Measurements from ENCODE around the gene PTGES2. TPM values are rescaled to one million over a fixed set of nuclear protein-coding genes. Genes with fewer than 3 reads are reported as not detected.

PTGES2 gene
- total RNA-seq, 3 donors from 2014 or later (not counting 1 experiment from before 2014, with no cell fraction given), result 43.4 to 57.0 (median 53.3) TPM

DNA sequence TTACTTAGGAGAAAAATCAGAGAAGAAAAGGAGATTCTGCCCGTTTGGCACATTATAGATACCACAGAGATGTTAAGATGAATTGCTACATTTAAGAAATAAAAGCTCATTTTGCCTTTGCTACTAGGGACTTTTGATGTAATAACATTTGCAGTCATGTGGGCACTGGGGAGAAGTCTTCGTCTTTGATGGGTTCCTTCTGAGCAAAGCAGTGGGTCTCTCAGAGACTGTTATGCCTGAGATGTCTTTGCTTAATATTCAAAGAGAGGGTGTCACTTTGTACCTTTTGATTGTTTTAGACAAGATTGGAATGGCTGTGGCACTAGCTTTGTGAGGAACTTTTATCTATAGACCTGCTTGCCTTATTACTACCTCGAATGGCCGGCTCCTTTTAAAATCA, 34.5 kb downstream of the PTGES2 start:
- ATAC-seq, result no peak
- H3K36me3 Mint-ChIP-seq, result no peaks in the 10 kb centered on the region
- intact Hi-C loops (cut with micrococcal nuclease), result no loop called here

DNA sequence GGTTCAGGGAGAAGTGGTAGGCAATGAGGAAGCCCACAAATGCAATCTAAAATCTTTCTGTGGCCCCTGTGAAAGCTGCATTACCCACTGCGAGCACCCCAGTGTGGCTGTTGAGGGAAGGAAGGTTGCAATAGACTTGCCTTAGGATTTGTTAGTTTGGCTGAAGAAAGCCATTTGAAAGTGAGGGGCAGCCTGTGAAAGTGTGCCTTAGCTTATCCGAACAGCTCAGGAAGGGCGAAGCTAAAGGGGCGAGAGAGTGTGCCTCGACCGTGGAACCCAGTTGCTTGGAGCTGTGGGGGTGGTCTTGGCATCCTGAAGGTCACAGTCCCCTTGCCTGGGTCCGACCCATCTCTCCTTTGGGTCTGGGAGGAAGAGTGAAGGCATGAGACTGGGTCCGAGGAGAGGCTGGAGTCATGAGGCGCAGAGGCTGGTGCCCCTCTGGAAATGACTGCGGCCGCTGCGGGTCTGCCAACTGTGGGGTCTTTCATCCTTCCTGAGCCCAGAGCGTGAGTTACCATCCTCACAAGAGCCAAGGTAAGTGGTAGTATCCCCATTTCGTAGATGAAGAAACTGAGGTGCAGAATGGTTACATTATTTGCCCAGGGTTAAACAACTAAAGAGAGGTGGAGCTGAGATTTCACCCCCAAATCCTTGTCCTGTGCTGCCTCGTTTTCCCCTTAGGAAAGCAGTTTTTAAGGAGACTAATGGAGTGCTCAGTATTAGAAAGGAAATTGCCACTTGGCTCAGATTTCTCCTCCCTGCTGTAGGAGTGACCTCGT, 35.1 kb downstream of the PTGES2 start:
- H3K4me1 ChIP-seq (ENCODE audit: control insufficient read depth, insufficient read depth, low read length), result peaks cover 28% of the 10 kb centered on the region

More for the DNA sequence above, 34.5 kb downstream of the PTGES2 start:
- Histone ChIP-seq H3K27ac (ENCODE audit: low read length) (no peak overlapping the region), H3K27me3 (ENCODE audit: control insufficient read depth, insufficient read depth, low read length) (no peaks in the 10 kb centered on the region), H3K36me3 (ENCODE audit: control insufficient read depth, insufficient read depth, low read length) (peaks cover 2% of the 10 kb centered on the region), H3K9me3 (ENCODE audit: control insufficient read depth, insufficient read depth, low read length) (no peaks in the 10 kb centered on the region), H3K4me1 (ENCODE audit: control insufficient read depth, insufficient read depth, low read length) (peaks cover 33% of the 10 kb centered on the region), H3K4me3 (ENCODE audit: low read length) (no peak overlapping the region)
- no peaks in the 10 kb centered on the region for H3K27me3 Mint-ChIP-seq (ENCODE audit: low read depth in 2 of 2)
- peaks cover 47 to 71% of the 10 kb centered on the region in 2 donors for H3K4me1 Mint-ChIP-seq
- no peak overlapping the region for H3K4me3 Mint-ChIP-seq
- DNase-seq, result peak in 1 of 2 donors; percentile 73
- H3K27ac Mint-ChIP-seq, result peak overlapping the region; percentile 62 to 84
- WGBS (ENCODE audit: insufficient coverage), result 68% methylated on average over 3 of the region's 4 CpGs
- TF ChIP-seq, protein P1, sequence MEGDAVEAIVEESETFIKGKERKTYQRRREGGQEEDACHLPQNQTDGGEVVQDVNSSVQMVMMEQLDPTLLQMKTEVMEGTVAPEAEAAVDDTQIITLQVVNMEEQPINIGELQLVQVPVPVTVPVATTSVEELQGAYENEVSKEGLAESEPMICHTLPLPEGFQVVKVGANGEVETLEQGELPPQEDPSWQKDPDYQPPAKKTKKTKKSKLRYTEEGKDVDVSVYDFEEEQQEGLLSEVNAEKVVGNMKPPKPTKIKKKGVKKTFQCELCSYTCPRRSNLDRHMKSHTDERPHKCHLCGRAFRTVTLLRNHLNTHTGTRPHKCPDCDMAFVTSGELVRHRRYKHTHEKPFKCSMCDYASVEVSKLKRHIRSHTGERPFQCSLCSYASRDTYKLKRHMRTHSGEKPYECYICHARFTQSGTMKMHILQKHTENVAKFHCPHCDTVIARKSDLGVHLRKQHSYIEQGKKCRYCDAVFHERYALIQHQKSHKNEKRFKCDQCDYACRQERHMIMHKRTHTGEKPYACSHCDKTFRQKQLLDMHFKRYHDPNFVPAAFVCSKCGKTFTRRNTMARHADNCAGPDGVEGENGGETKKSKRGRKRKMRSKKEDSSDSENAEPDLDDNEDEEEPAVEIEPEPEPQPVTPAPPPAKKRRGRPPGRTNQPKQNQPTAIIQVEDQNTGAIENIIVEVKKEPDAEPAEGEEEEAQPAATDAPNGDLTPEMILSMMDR (IDR thresholded peaks at IDR 0.05), result no peak
- H3K9me3 Mint-ChIP-seq, result no peaks in the 10 kb centered on the region

DNA sequence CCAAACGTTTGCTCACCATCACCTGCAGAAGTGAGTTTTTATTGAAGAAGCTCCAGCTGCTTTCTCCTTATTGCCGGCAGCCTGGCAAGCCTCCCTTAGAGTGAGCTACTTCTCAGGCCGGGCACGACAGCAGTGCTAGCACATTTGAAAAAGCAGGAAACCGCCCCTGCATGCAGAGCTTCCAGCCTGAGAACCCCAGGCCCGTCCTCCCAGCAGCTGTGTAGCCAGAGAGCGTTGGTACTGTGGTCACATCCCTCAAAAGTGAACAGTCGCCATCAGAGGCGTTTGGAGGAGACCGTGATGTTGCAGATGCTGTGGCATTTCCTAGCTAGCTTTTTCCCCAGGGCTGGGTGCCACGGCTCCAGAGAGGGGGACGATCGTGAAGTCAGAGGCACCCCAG, 36.0 kb downstream of the PTGES2 start:
- ATAC-seq (no peak), DNase-seq (no peak)
- H3K27me3 ChIP-seq (ENCODE audit: control insufficient read depth, insufficient read depth, low read length), result no peaks in the 10 kb centered on the region
- peaks cover 28% of the 10 kb centered on the region for H3K4me1 ChIP-seq (ENCODE audit: control insufficient read depth, insufficient read depth, low read length)
- Mint-ChIP-seq H3K27me3 (ENCODE audit: low read depth in 2 of 2) (no peaks in the 10 kb centered on the region), H3K9me3 (no peaks in the 10 kb centered on the region), H3K4me1 (peaks cover 49 to 64% of the 10 kb centered on the region in 2 donors), H3K4me3 (no peak overlapping the region), H3K27ac (peak overlapping the region in 1 of 2 donors; percentile 84), H3K36me3 (no peaks in the 10 kb centered on the region)
- 71% methylated on average over 13 of the region's 13 CpGs for WGBS (ENCODE audit: insufficient coverage)
- no peaks in the 10 kb centered on the region for H3K9me3 ChIP-seq (ENCODE audit: control insufficient read depth, insufficient read depth, low read length)
- no peak overlapping the region for H3K27ac ChIP-seq (ENCODE audit: low read length)
- intact Hi-C loops (cut with micrococcal nuclease), result no loop called here
- TF ChIP-seq, protein P1 (IDR thresholded peaks at IDR 0.05), result no peak
- no peak overlapping the region for H3K4me3 ChIP-seq (ENCODE audit: low read length)
- peaks cover 2% of the 10 kb centered on the region for H3K36me3 ChIP-seq (ENCODE audit: control insufficient read depth, insufficient read depth, low read length)

More for the DNA sequence above, 35.1 kb downstream of the PTGES2 start:
- Mint-ChIP-seq H3K4me1 (peaks cover 52 to 71% of the 10 kb centered on the region in 2 donors), H3K9me3 (no peaks in the 10 kb centered on the region), H3K27me3 (ENCODE audit: low read depth in 2 of 2) (no peaks in the 10 kb centered on the region), H3K36me3 (no peaks in the 10 kb centered on the region), H3K4me3 (no peak overlapping the region), H3K27ac (peak overlapping the region; percentile 38 to 84)
- 93% methylated on average over 14 of the region's 16 CpGs for WGBS (ENCODE audit: insufficient coverage)
- no peaks in the 10 kb centered on the region for H3K27me3 ChIP-seq (ENCODE audit: control insufficient read depth, insufficient read depth, low read length)
- H3K36me3 ChIP-seq (ENCODE audit: control insufficient read depth, insufficient read depth, low read length), result peaks cover 2% of the 10 kb centered on the region
- ATAC-seq (no peak), DNase-seq (no peak)
- H3K27ac ChIP-seq (ENCODE audit: low read length), result no peak overlapping the region
- TF ChIP-seq, protein P1 (IDR thresholded peaks at IDR 0.05), result no peak
- no peak overlapping the region for H3K4me3 ChIP-seq (ENCODE audit: low read length)
- H3K9me3 ChIP-seq (ENCODE audit: control insufficient read depth, insufficient read depth, low read length), result no peaks in the 10 kb centered on the region
- intact Hi-C loops (cut with micrococcal nuclease), result no loop called here
